PC-9 (cell line): ENCODE measurements around the gene LXN. TPM values are rescaled to one million over a fixed set of nuclear protein-coding genes. Genes with fewer than 3 reads are reported as not detected.

Experiments used
- BruUV-seq: library from RNA; stranded (reverse); fragments of 400-500 nt; replicated peaks from 2 replicates; lab custom pipeline; 2021; lab: Mats Ljungman, UMichigan
- CTCF ChIA-PET: fragments of 300-600 bp; sonication (Branson Sonifier 250); formaldehyde crosslinking; loops from one replicate; lab custom pipeline; 2022; ENCODE audit warnings: antibody characterized with exemption; lab: Charles Lee
- POLR2A ChIA-PET: fragments of 300-600 bp; sonication (Branson Sonifier 250); formaldehyde crosslinking; loops from one replicate; lab custom pipeline; 2022; ENCODE audit warnings: antibody characterized with exemption; ENCODE audit not compliant: unreplicated experiment; lab: Charles Lee
- DNase-seq, 2 experiments: peaks; one replicate each; pipeline versions ENCODE4 v3.0.0 to v3.0.0-alpha.2; 2015 to 2022; ENCODE audit warnings: mixed read lengths in 1 of 2
- H2AFZ ChIP-seq: fragments of 200-600 bp; sonication (generic); 2 replicates; pipeline ENCODE4 v1.8.1; 2017; ENCODE audit warnings: antibody characterized with exemption
- H3F3A ChIP-seq: fragments of 200-600 bp; sonication (generic); 2 replicates; pipeline ENCODE4 v1.8.1; 2017; ENCODE audit warnings: antibody characterized with exemption, mild to moderate bottlenecking, low read depth; ENCODE audit not compliant: insufficient read depth
- H3K27ac ChIP-seq: fragments of 200-600 bp; sonication (generic); 2 replicates; pipeline ENCODE4 v1.6.1; 2016; ENCODE audit warnings: mixed run types
- H3K27me3 ChIP-seq: fragments of 200-600 bp; sonication (generic); 2 replicates; pipeline ENCODE4 v1.6.1; 2016; ENCODE audit warnings: low read depth, mixed run types; ENCODE audit not compliant: insufficient read depth
- H3K36me3 ChIP-seq: fragments of 200-600 bp; sonication (generic); 2 replicates; pipeline ENCODE4 v1.6.1; 2016; ENCODE audit warnings: low read depth, mixed run types
- H3K4me1 ChIP-seq: fragments of 200-600 bp; sonication (generic); replicated peaks from 2 replicates; pipeline ENCODE4 v1.6.1; 2016; ENCODE audit warnings: mixed run types; ENCODE audit not compliant: insufficient read depth
- H3K4me2 ChIP-seq: fragments of 200-600 bp; sonication (generic); 2 replicates; pipeline ENCODE4 v1.6.1; 2017; ENCODE audit warnings: mixed run types
- H3K4me3 ChIP-seq: fragments of 200-600 bp; sonication (generic); 2 replicates; pipeline ENCODE4 v1.6.1; 2016; ENCODE audit warnings: mixed run types
- H3K79me2 ChIP-seq: fragments of 200-600 bp; sonication (generic); 2 replicates; pipeline ENCODE4 v1.6.1; 2017; ENCODE audit warnings: low read depth, mixed run types
- H3K9me2 ChIP-seq: fragments of 200-600 bp; sonication (generic); 2 replicates; pipeline ENCODE4 v1.8.1; 2017; ENCODE audit warnings: mild to moderate bottlenecking; ENCODE audit not compliant: insufficient read depth
- H3K9me3 ChIP-seq: fragments of 200-600 bp; sonication (generic); 2 replicates; pipeline ENCODE4 v1.8.1; 2016; ENCODE audit warnings: low read depth; ENCODE audit not compliant: insufficient read depth
- H4K20me1 ChIP-seq: fragments of 200-600 bp; sonication (generic); 2 replicates; pipeline ENCODE4 v1.8.1; 2017; ENCODE audit not compliant: insufficient read depth
- EZH2 ChIP-seq: fragments of 200-600 bp; sonication (generic); IDR thresholded peaks from 2 replicates; pipeline ENCODE4 v1.8.0; 2017; ENCODE audit warnings: antibody characterized with exemption, low read depth
- intact Hi-C: fragments of 100-400 bp; cut with micrococcal nuclease; formaldehyde crosslinking; loops from one replicate; pipeline ENCODE4 v1.10.0; 2022; ENCODE audit not compliant: unreplicated experiment
- total RNA-seq: library from RNA; stranded (reverse); gene quantifications from 2 replicates; pipeline ENCODE4 v1.2.3, GENCODE V29; 2021
- TF ChIP-seq, protein P1 (sequence below): fragments of 200-600 bp; sonication (generic); conservative IDR thresholded peaks from 2 replicates; pipeline ENCODE4 v1.6.1; 2017; ENCODE audit warnings: mixed run types, antibody characterized with exemption, mild to moderate bottlenecking, moderate library complexity

LXN gene
- total RNA-seq, 1 experiment from 2014 or later: not detected

DNA sequence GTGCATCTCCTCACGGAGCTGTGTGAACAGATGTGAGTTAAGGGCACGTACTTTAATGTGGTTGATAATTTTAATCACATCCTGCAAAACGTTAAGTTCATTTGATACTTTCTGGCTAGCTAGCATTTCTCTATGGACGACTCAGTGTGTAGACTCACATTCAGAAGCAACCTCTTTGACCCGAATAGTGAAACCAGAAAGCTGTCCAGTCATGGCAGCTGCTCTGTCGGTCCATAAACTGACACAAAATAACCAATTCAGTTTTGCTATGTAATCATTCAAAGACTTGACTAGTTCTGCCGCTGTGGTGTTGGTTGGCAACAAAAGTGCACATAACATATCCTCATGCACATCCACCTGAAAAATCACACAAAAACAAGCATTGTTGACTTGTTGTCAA is 31.8 kb downstream of the LXN start:
- no peak for TF ChIP-seq EZH2
- TF ChIP-seq, protein P1, sequence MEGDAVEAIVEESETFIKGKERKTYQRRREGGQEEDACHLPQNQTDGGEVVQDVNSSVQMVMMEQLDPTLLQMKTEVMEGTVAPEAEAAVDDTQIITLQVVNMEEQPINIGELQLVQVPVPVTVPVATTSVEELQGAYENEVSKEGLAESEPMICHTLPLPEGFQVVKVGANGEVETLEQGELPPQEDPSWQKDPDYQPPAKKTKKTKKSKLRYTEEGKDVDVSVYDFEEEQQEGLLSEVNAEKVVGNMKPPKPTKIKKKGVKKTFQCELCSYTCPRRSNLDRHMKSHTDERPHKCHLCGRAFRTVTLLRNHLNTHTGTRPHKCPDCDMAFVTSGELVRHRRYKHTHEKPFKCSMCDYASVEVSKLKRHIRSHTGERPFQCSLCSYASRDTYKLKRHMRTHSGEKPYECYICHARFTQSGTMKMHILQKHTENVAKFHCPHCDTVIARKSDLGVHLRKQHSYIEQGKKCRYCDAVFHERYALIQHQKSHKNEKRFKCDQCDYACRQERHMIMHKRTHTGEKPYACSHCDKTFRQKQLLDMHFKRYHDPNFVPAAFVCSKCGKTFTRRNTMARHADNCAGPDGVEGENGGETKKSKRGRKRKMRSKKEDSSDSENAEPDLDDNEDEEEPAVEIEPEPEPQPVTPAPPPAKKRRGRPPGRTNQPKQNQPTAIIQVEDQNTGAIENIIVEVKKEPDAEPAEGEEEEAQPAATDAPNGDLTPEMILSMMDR: no peak
- H3K9me3 ChIP-seq: no peaks in the 10 kb centered on the region
- no peak overlapping the region; the same call in 1 of the 2 replicates for H2AFZ ChIP-seq
- DNase-seq: no peak
- H3K4me1 ChIP-seq: peaks cover 9% of the 10 kb centered on the region
- no peaks in the 10 kb centered on the region for H3K27me3 ChIP-seq
- H4K20me1 ChIP-seq: 0 out of 2 replicates have a peak, but pooled peaks cover 3% of the 10 kb centered on the region
- H3F3A ChIP-seq: no peaks in the 10 kb centered on the region
- no peak overlapping the region for H3K4me2 ChIP-seq
- BruUV-seq: no TSS peak
- H3K36me3 ChIP-seq: no peaks in the 10 kb centered on the region
- ChIA-PET CTCF (no interaction called here), POLR2A (no interaction called here)
- H3K9me2 ChIP-seq: no peaks in the 10 kb centered on the region
- intact Hi-C loops: loop anchor here (5.0 to 10.0 kb wide), 3 partner anchors 68 to 1026 kb away; partner anchors contain the start of gene MLF1
- H3K4me3 ChIP-seq: no peak overlapping the region
- peaks cover 13% of the 10 kb centered on the region for H3K79me2 ChIP-seq
- H3K27ac ChIP-seq: no peak overlapping the region

DNA sequence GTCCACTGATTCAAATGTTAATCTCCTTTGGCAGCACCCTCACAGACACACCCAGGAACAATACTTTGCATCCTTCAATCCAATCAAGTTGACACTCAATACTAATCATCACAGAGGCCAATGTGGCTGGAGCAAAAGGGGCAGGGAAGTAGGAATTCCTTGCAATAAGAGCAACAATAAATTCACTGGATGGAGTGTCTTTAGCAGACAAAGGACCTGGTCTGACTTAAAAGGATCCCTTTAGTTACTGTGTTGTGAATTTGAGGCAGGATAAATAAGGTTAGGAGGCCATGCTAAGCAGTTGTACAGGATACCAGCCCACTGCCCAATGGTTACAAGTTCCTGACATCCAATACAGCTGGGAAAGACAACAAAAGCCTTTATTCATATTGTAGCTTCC is 40.5 kb downstream of the LXN start:
- Histone ChIP-seq H4K20me1 (no peaks in the 10 kb centered on the region), H3K4me2 (no peak overlapping the region), H3K36me3 (no peaks in the 10 kb centered on the region), H3F3A (no peaks in the 10 kb centered on the region), H3K4me1 (no peaks in the 10 kb centered on the region), H3K27ac (no peak overlapping the region), H2AFZ (no peak overlapping the region), H3K79me2 (no peaks in the 10 kb centered on the region), H3K9me2 (no peaks in the 10 kb centered on the region), H3K27me3 (no peaks in the 10 kb centered on the region), H3K9me3 (no peaks in the 10 kb centered on the region), H3K4me3 (no peak overlapping the region)
- ChIA-PET CTCF (no interaction called here), POLR2A (no interaction called here)
- TF ChIP-seq EZH2: no peak
- TF ChIP-seq, protein P1: no peak
- DNase-seq: no peak
- BruUV-seq: no TSS peak
- intact Hi-C loops: no loop called here

DNA sequence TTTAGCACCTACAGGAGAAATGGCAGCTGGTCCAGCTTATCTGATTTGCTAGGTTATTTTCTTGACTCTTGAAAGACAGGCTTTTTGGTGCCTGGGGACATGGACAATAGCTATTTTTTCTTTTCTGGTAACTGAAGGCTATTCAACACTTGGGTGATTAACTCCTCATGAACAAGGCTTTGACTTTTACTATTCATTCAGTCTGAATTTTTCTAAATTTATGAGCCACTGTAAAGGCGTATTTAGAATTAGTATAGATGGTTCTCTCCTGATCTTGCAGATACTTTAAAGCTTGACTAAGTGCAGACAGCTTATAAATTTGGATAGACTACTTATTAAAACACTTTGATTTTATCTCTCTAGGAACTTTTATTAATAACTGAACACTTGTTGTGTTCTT is 46.6 kb downstream of the LXN start:
- Histone ChIP-seq H3K36me3 (no peaks in the 10 kb centered on the region), H3K79me2 (no peaks in the 10 kb centered on the region), H2AFZ (no peak overlapping the region), H4K20me1 (no peaks in the 10 kb centered on the region), H3K4me2 (no peak overlapping the region), H3K27ac (no peak overlapping the region), H3F3A (no peaks in the 10 kb centered on the region), H3K4me3 (no peak overlapping the region), H3K9me3 (peaks cover 10% of the 10 kb centered on the region; the same call in 1 of the 2 replicates), H3K9me2 (0 out of 2 replicates have a peak, but pooled peaks cover 4% of the 10 kb centered on the region), H3K4me1 (no peaks in the 10 kb centered on the region), H3K27me3 (no peaks in the 10 kb centered on the region)
- no peak for DNase-seq
- intact Hi-C loops: no loop called here
- POLR2A ChIA-PET: interaction anchor here (0.6 kb wide), 1 partner anchor 19 kb away, joined by 5 read pairs; the partner anchor contains the start of gene GFM1
- BruUV-seq: no TSS peak
- CTCF ChIA-PET: no interaction called here
- TF ChIP-seq, protein P1: no peak
- TF ChIP-seq EZH2: no peak
